Femur (tissue), 1 donor: ENCODE measurements around the gene CDK9.
"Not testable (repeated sequence)": the region's sequence is repeated elsewhere in the genome, so short reads cannot be mapped to it uniquely, and the experiment has no call there.

Source experiments
- DNase-seq: peaks from one replicate; pipeline ENCODE4 v3.0.0-alpha.2; 2017

CDK9 gene

DNA sequence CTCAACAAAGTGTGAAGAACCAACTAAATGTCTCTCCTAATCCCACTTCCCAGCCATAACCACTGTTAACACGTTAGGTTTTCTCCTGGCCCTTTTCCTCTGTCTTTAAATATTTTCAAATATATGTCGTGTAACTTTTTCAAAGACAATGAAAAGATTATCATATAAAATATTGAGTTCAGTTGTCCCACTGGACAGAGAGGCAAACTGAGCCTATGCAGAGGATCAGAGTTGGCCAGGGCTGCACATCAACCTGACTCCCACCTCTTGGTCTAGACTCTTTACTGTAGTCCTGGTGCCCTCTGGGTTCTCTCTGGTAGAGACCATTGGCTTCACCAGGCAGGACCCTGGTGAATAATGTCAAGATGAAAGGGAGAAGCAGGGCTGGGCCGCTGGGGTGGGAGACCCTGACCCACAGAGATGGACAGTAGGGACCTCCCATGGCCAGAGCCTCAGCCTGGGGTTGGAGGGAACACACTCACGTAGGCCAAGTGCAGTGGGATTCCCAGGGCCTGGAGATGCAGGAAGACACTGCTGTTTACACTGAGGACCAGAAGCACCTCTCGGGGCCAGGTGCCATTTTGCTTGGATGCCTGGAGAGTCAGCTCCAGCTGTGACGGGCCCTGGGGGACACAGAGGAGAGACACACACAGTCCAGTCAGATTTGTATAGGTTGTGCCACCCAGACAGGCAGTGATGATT, 43.5 kb downstream of the CDK9 start:
- peak; percentile 13 for DNase-seq

DNA sequence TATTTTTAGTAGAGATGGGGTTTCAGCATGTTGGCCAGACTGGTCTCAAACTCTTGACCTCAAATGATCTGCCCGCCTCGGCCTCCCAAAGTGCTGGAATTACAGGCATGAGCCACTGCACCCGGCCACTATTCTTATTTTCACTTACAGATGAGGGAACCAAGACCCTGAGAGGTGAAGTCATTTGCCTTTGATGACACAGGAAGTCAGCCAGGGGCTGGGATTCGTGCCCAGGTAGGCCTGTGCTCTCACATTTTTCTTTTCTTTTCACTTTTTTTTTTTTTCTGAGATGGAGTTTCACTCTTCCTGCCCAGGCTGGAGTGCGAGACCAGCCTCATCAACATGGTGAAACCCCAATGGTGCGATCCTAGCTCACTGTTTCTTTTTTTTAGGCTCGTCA, 46.4 kb downstream of the CDK9 start:
- DNase-seq: peak; percentile 34

DNA sequence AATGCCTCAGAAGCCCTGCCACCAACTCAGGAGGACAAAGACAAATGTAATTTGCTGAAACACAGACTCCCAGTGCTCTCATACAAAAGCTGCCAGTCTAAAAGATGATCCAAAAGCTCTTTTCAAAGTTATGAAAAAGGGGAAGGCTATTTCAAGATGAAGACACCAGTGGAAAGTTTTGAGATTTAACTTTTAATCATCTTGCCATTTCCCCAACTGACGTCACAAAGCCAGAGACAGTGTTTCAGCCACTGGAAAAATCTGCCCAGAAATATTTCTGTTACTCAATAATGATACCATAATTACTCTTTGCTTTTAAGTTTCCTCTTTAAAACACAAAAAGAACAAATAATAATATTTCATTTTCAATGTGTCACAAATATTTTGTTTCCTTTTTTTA, 47.7 kb downstream of the CDK9 start:
- DNase-seq: peak; percentile 16

DNA sequence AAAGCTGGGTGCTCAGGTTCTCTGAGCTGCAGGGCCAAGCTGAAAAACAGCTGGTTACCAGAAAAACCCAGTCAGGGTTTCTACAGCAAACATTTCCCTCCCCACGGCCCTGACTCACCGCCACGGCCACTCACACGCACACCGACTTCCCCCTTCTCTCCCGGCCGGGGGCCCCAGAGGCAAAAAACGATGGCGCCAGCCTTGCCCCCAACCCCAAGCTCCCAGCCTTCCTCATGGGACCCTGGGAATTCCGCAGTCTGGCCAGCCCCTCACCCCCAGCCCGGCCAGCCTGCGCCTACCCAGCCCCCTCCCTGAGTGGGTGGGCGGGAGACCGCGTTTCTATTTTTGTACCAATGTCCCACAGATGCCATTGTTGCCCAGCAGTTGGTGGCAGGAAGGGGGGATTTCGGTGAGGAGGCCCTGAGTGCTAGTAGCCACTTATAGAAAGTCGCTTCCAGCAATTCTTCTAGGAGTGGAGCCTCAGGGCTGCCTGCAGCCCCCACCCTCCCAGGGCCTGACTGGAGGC, 50.2 kb downstream of the CDK9 start:
- peak; percentile 69 for DNase-seq

DNA sequence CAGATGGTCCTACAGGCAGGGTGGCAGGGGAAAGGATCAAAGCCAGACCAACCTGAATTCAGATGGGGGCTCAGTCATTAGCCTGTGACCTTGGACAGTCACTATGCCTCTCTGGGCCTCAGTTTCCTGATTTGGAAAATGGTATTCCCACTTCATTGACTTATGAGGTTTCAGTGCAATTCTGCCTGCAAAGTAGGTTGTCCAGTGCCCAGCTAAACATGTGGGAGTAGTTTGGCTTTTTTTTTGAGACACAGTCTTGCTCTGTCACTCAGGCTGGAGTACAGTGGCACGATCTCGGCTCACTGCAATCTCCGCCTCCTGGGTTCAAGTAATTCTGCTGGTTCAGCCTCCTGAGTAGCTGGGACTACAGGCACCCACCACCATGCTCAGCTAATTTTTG, 50.7 kb downstream of the CDK9 start:
- DNase-seq: not testable (repeated sequence)

DNA sequence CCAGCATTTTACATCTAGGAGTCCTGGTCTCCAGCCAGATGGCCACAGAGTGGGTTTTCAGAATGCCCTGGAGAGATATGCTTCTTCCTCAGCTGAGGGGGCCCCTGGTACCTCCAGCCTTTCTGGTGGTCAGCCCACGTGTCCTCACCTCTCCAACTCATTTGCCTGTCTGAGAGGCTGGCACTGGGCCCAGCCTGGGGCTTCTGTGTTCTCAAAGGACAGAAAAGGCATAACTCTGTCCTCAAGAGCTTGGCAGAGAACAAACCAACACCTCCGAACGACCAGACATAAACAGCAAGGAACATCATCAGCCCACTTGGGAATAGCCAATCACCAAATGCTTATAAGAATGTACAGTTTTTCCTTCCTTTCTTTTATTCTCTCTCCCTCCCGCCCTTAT, 51.5 kb downstream of the CDK9 start:
- no peak for DNase-seq

DNA sequence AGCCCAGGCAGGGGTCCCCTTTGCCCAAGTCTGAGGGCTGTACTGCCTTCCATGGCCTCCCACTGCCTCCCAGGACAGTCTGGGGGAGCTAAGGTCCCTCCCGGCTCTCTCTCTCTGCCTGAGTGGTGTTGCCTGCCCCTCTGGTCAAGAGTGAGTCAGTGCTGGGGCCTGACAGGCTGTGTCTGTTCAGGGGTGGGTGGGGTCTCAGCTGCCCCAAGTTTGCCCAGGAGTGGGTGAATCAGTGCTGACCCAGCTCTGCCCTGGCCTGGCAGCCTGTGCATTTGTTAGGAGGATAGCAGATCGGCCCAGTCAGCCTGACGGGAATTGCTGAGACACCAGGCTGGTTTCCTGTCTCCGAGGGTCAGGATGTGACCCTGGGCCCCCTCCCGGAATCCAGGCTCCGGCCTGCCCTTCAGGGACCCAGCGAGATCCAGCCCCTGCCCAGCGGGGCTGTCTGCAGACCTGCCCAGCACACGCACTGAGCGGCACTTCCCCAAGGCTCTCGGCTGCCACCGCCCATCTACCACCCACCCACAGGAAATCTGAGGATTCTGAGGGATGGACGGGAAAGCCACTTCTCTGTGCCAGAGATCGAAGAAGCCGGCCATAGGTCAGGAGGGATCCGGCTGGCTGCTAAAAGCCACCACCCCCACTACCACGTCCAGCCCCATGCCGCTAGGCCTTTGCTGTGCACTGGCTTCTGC, 52.7 kb downstream of the CDK9 start:
- DNase-seq: peak; percentile 77
